Activated CD4-positive, CD25-positive, alpha-beta regulatory T cell (primary cell): ENCODE measurements around the gene STK17A.
"Not testable (repeated sequence)": the region's sequence is repeated elsewhere in the genome, so short reads cannot be mapped to it uniquely, and the experiment has no call there.

Experiments used
- DNase-seq, 4 experiments: peaks; one replicate each; lab custom pipeline; 2025; lab: John Stamatoyannopoulos, UW

The STK17A gene

DNA sequence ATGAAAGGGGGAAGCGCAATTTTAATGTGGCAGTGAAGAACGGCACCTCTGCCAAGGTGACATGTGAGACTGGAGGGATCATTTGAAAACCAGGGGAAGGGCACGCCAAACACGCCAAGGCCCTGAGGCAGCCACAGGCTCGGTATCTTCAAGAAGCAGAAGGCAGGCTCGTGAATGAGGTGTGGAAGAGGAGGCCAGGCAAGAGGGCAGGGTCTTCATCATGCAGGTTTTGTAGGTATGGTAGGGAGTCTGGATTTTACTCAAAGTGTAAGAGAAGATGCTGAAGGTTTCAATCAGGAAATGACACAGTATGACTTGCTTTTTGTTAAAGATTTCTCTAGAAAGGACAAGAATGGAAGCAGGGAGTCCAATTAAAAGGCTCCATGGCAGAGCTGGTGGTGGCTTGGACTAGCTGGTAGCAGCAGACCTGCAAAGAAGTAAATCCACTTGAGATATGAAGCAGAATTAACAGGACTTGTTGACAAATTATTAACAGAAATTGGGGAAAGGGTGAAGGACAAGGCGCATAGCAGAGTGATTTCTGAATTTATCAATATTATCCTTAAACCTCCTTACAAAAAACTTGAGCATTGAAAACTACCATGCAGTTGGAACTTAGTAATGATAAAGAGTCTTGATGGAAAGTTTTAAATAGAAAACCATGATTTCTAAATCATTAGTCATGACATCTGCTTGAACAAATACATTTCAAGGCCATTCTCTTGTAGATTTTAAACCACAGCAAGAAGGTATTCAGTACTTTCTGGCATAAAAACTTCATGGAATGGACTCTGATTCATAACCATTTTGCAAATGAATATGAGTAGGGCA lies 76.0 kb downstream of the STK17A start:
- no peak for DNase-seq

DNA sequence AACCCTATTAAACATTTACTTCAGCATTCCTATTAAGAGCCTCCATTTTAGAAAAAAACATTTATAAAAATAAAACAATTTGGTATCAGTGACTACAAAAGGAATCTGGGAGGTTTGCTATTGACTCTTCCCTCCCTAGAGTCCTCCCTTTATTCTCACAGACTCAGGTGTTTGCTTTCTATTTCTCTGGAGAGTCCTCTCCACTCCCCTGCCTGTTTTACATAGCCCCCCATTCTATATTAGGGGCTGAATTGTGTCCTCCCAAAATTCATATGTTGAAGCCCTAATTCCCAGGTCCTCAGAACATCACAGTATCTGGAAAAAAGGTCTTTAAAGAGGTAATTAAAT lies 76.6 kb downstream of the STK17A start:
- DNase-seq, result no peak

DNA sequence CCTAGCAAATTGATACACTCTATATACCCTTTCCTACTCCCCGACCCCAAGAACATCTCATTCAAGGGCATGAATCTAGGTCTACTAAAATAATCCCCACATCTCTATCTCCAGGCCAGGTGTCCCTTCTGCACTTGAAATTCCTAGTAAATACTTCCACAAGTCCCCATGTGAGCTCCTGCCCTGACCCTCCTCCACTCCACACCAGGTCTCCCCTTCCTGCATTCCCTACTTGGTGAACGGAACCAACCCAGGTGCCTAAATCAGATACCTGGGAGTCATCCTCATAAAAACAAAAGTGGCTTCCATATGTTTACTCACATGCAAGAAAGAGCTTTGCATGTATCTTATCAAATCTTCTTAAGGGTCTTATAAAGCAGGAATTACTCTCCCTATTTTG lies 77.2 kb downstream of the STK17A start:
- DNase-seq, result no peak

DNA sequence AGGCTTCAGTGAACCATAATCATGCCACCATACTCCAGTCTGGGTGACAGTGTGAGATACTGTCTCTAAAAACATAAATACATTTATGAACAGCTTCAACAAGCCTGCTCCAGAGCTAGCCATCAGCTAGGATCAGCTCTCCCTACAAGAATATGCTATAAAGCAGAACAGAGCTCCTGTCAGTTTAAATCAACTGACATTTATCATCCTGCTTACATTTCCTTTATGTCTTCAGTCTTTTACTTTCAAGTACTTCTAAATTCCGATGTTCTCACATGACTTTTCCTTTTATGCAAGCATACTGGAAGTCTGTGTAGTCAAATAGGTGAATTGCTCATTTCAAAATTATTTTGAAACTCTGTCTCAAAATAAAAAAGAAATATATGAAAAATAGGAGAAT lies 81.8 kb downstream of the STK17A start:
- no peak for DNase-seq

DNA sequence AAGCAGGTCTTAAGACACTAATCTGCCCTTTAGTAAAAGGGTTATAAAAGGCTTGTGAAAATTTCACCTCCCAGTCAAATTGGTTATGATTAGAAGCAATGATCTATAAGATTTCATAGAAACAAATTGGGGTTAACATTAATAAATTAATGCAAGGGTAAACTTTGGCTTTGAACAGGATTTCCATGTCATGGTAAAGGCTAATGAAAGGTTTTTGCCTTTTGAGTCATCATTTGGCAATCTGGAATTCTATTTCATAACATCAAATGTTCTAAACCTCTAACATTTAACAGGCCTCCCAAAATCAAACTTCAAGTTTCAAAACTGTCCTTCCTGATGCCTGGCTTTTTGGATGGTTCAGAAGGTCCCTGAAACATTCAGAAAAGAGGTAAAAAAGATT lies 84.0 kb downstream of the STK17A start:
- no peak for DNase-seq

DNA sequence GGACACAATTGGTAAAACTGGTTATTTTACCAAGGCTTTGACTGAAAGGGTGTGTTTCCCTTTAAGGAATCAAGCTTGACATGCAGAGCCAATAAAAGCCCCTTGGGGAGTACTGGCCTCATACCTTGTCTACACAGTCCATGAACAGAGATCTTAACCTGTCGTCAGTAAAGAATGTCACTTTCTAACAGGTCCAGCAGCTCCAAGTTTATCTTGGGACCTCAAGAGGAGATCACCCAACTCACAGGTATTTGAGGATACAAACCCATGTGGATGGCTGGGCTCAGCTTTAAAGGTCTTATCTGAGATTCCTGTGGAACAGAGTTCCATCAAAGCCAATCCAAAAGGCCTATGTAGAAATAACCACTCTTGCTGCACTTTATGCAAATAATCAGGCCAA lies 85.1 kb downstream of the STK17A start:
- DNase-seq, result no peak

DNA sequence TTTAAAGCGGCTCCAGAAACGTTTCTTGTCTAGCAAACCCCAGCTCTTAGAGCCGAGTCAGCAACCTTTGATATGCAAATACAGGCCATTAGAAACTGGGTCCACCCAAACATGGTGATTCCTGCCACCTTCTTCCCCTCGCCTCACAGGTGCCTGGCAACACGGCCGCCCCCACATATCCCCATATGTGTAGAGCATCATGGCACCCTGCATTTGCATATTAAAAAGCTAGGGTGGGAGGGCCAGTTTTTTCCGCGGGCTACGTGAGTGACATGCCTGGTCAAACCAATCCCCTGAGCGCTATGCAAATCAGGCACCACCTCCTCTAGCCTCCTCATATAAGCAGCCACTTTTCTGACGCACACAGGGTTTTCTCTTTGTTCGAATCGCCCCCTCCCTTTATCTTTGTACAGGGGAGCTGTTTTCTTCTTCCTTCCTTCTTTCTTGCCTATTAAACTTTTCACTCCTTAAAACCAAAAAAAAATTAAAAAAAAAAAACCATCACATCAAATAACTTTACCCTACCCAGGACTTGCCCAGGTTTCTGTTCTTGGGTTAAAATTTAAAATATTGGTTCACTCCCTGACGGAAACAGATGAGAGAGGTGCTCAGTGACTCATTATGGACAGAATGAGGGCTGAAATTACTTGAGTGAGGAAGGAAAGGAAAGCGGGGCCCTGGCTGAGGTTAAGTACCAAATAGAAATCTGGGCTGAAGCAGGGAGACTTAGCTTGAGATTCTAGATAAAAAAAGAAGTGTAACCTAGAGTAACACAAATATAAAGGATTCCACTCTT lies 86.6 kb downstream of the STK17A start:
- DNase-seq, result peak; percentile 5 to 44 (median 24)

DNA sequence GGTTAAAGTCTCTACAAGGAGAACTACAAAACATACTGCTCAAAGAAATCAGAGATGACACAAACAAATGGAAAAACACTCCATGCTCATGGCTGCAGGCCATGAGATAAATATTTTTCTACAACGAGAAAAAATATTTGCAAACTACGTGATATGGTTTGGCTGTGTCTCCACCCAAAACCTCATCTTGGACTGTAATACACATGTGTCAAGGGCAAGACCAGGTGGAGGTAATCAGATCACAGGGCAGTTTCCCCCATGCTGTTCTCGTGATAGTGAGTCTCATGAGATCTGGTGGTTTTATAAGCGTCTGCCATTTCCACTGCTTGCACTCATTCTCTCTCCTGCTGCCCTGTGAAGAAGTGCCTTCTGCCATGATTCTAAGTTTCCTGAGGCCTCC lies 88.6 kb downstream of the STK17A start:
- no peak for DNase-seq

DNA sequence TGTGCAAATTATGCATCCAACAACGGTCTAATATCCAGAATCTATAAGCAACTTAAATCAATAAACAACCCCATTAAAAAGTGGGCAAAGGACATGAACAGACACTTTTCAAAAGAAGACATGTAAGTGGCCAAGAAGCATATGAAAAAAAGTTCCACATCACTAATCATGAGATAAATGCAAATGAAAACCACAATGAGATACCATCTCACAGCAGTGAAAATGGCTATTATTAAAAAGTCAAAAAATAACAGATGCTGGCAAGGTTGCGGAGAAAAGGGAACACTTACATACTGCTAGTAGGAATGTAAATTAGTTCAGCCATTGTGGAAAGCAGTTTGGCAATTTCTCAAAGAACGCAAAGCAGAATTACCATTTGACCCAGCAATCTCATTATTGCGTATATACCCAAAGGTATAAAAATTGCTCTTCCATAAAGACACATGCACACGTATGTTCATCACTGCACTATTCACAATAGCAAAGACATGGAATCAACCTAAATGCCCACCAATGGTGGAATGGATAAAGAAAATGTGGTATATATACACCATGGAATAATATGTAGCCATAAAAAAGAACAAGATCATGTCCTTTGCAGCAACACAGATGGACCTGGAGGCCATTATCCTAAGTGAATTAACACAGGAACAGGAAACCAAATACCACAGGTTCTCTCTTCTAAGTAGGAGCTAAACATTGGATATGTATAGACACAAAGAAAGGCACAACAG lies 90.5 kb downstream of the STK17A start:
- not testable (repeated sequence) for DNase-seq

DNA sequence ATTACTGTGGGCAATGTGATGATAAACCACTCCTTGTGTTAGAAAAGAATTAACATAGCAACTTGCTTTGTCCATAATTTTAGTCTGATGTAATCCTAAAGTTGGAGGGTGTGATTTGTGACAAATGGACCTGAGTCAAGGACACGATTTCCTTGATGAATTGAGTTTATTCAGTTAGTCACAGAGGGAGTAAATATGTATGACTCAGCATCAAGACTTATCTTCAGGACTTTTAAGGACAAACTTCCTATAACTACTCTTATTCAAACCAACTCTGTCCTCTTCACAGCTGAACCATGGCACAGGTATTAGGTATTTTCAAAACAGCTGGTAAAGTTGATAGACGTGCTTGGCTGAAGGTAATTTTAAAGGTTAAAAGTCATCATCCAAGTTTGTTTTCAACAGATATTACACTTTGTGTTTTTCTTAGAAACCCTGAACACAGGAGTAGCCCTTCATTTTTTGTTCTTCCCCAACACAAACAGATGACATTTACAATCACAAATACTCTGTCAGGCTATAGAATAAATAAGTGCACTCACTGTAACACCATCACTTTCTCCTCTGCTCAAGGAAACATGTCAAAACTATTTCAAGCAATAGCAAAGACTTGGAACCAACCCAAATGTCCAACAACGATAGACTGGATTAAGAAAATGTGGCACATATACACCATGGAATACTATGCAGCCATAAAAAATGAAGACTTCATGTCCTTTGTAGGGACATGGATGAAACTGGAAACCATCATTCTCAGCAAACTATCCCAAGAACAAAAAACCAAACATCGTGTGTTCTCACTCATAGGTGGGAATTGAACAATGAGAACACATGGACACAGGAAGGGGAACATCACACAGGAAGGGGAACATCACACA lies 91.9 kb downstream of the STK17A start:
- no peak for DNase-seq
